WTC11 (cell line): ENCODE measurements around the gene NFYB. TPM values are rescaled to one million over a fixed set of nuclear protein-coding genes. Genes with fewer than 3 reads are reported as not detected.

Experiments used
- ATAC-seq: fragments of 200-7000 bp; cut with Tn5 transposase; 2 replicates; pipeline ENCODE4 v1.10.0; 2021; ENCODE audit warnings: mild to moderate bottlenecking, moderate library complexity
- CTCF ChIA-PET: fragments of 300-600 bp; sonication (Branson Sonifier 250); formaldehyde crosslinking; loops from one replicate; lab custom pipeline; 2021; ENCODE audit warnings: antibody characterized with exemption; lab: Charles Lee
- POLR2A ChIA-PET: fragments of 350-600 bp; sonication (Branson Sonifier 250); formaldehyde crosslinking; loops from one replicate; lab custom pipeline; 2021; ENCODE audit warnings: antibody characterized with exemption; lab: Charles Lee
- DNase-seq: peaks from one replicate; pipeline ENCODE4 v3.0.0; 2021; ENCODE audit warnings: low spot score
- H3K27ac Mint-ChIP-seq: 2 replicates; pipeline ENCODE4 v1.8.0; 2021; ENCODE audit warnings: mixed read lengths
- H3K27me3 Mint-ChIP-seq: 2 replicates; pipeline ENCODE4 v1.8.0; 2021; ENCODE audit warnings: low read depth, mild to moderate bottlenecking, moderate library complexity, mixed read lengths
- H3K36me3 Mint-ChIP-seq: 2 replicates; pipeline ENCODE4 v1.8.0; 2021; ENCODE audit warnings: mixed read lengths
- H3K4me1 Mint-ChIP-seq: 2 replicates; pipeline ENCODE4 v1.8.0; 2022; ENCODE audit warnings: mixed read lengths
- H3K4me3 Mint-ChIP-seq: 2 replicates; pipeline ENCODE4 v1.8.0; 2021; ENCODE audit warnings: mild to moderate bottlenecking, moderate library complexity, mixed read lengths
- H3K9me3 Mint-ChIP-seq: 2 replicates; pipeline ENCODE4 v1.8.0; 2021; ENCODE audit warnings: mixed read lengths
- ATF2 ChIP-seq: sonication (generic); formaldehyde crosslinking; IDR thresholded peaks from 2 replicates; pipeline ENCODE4 v1.8.1; 2022; ENCODE audit warnings: low read depth, missing genetic modification reagents, borderline replicate concordance
- ATF6 ChIP-seq: sonication (generic); formaldehyde crosslinking; IDR thresholded peaks from 2 replicates; pipeline ENCODE4 v1.8.1; 2023; ENCODE audit warnings: mild to moderate bottlenecking, missing genetic modification reagents
- E2F4 ChIP-seq: sonication (generic); formaldehyde crosslinking; IDR thresholded peaks from 2 replicates; pipeline ENCODE4 v1.8.1; 2022; ENCODE audit warnings: low read depth, mild to moderate bottlenecking, moderate library complexity, missing genetic modification reagents, borderline replicate concordance
- ELF4 ChIP-seq: sonication (generic); formaldehyde crosslinking; IDR thresholded peaks from 2 replicates; pipeline ENCODE4 v1.8.1; 2022; ENCODE audit warnings: low read depth, mild to moderate bottlenecking, moderate library complexity, missing genetic modification reagents
- ETV6 ChIP-seq: sonication (generic); formaldehyde crosslinking; IDR thresholded peaks from 2 replicates; pipeline ENCODE4 v1.8.1; 2022; ENCODE audit warnings: mild to moderate bottlenecking, missing genetic modification reagents
- FOXK1 ChIP-seq: sonication (generic); formaldehyde crosslinking; IDR thresholded peaks from 2 replicates; pipeline ENCODE4 v1.8.0; 2022; ENCODE audit warnings: mild to moderate bottlenecking, moderate library complexity, missing genetic modification reagents
- HMGA2 ChIP-seq: fragments of 250-450 bp; sonication (Bioruptor Pico); IDR thresholded peaks from 2 replicates; pipeline ENCODE4 v1.4.0; 2021; ENCODE audit warnings: mild to moderate bottlenecking, moderate library complexity
- IRF1 ChIP-seq: sonication (generic); formaldehyde crosslinking; IDR thresholded peaks from 2 replicates; pipeline ENCODE4 v1.8.0; 2023; ENCODE audit warnings: missing genetic modification reagents
- JUN ChIP-seq: sonication (generic); formaldehyde crosslinking; IDR thresholded peaks from 2 replicates; pipeline ENCODE4 v1.8.0; 2023; ENCODE audit warnings: mild to moderate bottlenecking, missing genetic modification reagents
- KAT7 ChIP-seq: sonication (generic); formaldehyde crosslinking; IDR thresholded peaks from 2 replicates; pipeline ENCODE4 v1.8.1; 2023; ENCODE audit warnings: missing genetic modification reagents, mild to moderate bottlenecking, borderline replicate concordance
- MXD4 ChIP-seq: fragments of 250-450 bp; sonication (Bioruptor Pico); IDR thresholded peaks from 2 replicates; pipeline ENCODE4 v1.8.0; 2021; ENCODE audit warnings: mild to moderate bottlenecking, moderate library complexity, borderline replicate concordance
- NFE2L1 ChIP-seq: sonication (generic); formaldehyde crosslinking; IDR thresholded peaks from 2 replicates; pipeline ENCODE4 v1.8.1; 2023; ENCODE audit warnings: missing genetic modification reagents
- STAT6 ChIP-seq: sonication (generic); formaldehyde crosslinking; conservative IDR thresholded peaks from 2 replicates; pipeline ENCODE4 v1.8.1; 2023; ENCODE audit warnings: mild to moderate bottlenecking, low read depth, missing genetic modification reagents, moderate library complexity
- TEAD4 ChIP-seq: sonication (generic); formaldehyde crosslinking; IDR thresholded peaks from 2 replicates; pipeline ENCODE4 v1.8.0; 2022; ENCODE audit warnings: mild to moderate bottlenecking, missing genetic modification reagents
- ZNF121 ChIP-seq: sonication (generic); formaldehyde crosslinking; IDR thresholded peaks from 2 replicates; pipeline ENCODE4 v1.8.0; 2023; ENCODE audit warnings: missing genetic modification reagents
- ZNF232 ChIP-seq: sonication (generic); formaldehyde crosslinking; IDR thresholded peaks from 2 replicates; pipeline ENCODE4 v1.8.0; 2022; ENCODE audit warnings: mild to moderate bottlenecking, missing genetic modification reagents
- ZNF671 ChIP-seq: fragments of 250-450 bp; sonication (Bioruptor Pico); IDR thresholded peaks from 2 replicates; pipeline ENCODE4 v1.8.0; 2021; ENCODE audit warnings: mild to moderate bottlenecking
- total RNA-seq: library from RNA; stranded (reverse); gene quantifications from 3 replicates; pipeline ENCODE4 v1.2.3, GENCODE V29; 2021

Gene NFYB
- total RNA-seq, 1 experiment from 2014 or later: 33.0 TPM

- Mint-ChIP-seq H3K4me3 (no peak overlapping the region), H3K9me3 (no peaks in the 10 kb centered on the region), H3K4me1 (peaks cover 2% of the 10 kb centered on the region), H3K27ac (no peak overlapping the region), H3K36me3 (no peaks in the 10 kb centered on the region), H3K27me3 (no peaks in the 10 kb centered on the region)
- ChIA-PET POLR2A (no interaction called here), CTCF (interaction anchor here (1.9 kb wide), 1 partner anchor 35 kb away, joined by 5 read pairs; no protein-coding TSS in a partner anchor)
- no peak for DNase-seq
- ATAC-seq: no peak
- TF ChIP-seq KAT7 (CRISPR knock-in tag) (no peak), ZNF121 (CRISPR knock-in tag) (no peak), ATF6 (CRISPR knock-in tag) (no peak), ELF4 (CRISPR knock-in tag) (no peak), FOXK1 (CRISPR knock-in tag) (no peak), ZNF232 (CRISPR knock-in tag) (no peak), MXD4 (CRISPR knock-in tag) (no peak), ATF2 (CRISPR knock-in tag) (no peak), ETV6 (no peak), HMGA2 (CRISPR knock-in tag) (no peak), E2F4 (CRISPR knock-in tag) (no peak), JUN (CRISPR knock-in tag) (no peak)
Observed at GRCh38 chr12:104073699-104074098, 64.3 kb downstream of the NFYB start.

- TF ChIP-seq TEAD4 (CRISPR knock-in tag) (no peak), IRF1 (CRISPR knock-in tag) (no peak), NFE2L1 (no peak), ZNF671 (CRISPR knock-in tag) (no peak), STAT6 (no peak)
- peaks cover 2% of the 10 kb centered on the region for H3K4me1 Mint-ChIP-seq
- no peak overlapping the region for H3K27ac Mint-ChIP-seq
- CTCF ChIA-PET: no interaction called here
- POLR2A ChIA-PET: no interaction called here
- DNase-seq (no peak), ATAC-seq (no peak)
- H3K27me3 Mint-ChIP-seq: no peaks in the 10 kb centered on the region
- H3K36me3 Mint-ChIP-seq: no peaks in the 10 kb centered on the region
- no peaks in the 10 kb centered on the region for H3K9me3 Mint-ChIP-seq
- H3K4me3 Mint-ChIP-seq: no peak overlapping the region
Observed at GRCh38 chr12:104072099-104072498, 65.9 kb downstream of the NFYB start.

Other genes with a start within 250 kb of the NFYB start
- gene HSP90B1, start 207.8 kb downstream of the NFYB start, total RNA-seq: 711 to 864 TPM (median 761 TPM) in 3 replicates
- gene TDG, start 172.3 kb downstream of the NFYB start, total RNA-seq: 28.1 to 33.0 TPM (median 32.6 TPM) in 3 replicates
- gene GLT8D2, start 88.0 kb downstream of the NFYB start, total RNA-seq: 4.5 to 10.2 TPM (median 8.8 TPM) in 3 replicates
- gene HCFC2, start 73.7 kb downstream of the NFYB start, total RNA-seq: 1.6 to 2.1 TPM (median 1.6 TPM) in 3 replicates
- gene TXNRD1, start 77.6 kb upstream of the NFYB start, total RNA-seq: 95.6 to 113 TPM (median 98.7 TPM) in 3 replicates
- gene EID3, start 165.5 kb upstream of the NFYB start, total RNA-seq: 2.0 to 3.2 TPM (median 2.5 TPM) in 3 replicates